HG03460 (cell line): ENCODE measurements around the gene TSPEAR.

Experiments used
- ATAC-seq: cut with Tn5 transposase; IDR thresholded peaks from one replicate; pipeline ENCODE4 v1.9.1; 2021; ENCODE audit not compliant: unreplicated experiment

Gene TSPEAR

DNA sequence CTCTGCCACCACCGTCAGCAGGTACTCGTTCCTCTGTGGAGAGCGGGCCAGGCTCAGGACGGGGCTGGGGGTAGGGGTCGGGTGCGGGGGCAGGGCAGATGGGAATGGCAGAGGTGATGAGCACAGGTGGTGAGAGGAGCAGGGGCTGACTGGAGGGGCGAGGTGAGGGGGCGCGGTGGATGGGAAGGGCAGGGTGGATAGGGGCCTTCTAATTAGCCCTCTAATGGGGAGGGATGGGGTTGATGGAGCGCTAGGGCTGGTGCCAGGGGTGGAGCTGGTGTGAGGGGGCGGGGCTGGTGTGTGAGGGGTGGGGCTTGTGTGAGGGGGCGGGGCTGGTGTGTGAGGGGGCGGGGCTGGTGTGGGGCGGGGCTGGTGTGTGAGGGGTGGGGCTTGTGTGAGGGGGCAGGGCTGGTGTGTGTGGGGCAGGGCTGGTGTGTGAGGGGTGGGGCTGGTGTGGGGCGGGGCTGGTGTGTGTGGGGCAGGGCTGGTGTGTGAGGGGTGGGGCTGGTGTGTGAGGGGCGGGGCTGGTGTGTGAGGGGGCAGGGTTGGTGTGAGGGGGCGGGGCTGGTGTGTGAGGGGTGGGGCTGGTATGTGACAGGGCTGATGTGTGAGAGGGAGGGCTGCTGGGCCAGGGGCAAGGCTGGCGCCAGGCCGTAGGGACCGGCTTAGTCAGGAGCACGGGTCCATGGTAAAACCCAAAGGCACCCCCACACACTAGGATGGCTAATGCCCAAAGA is 177.3 kb downstream of the TSPEAR start:
- ATAC-seq = no peak

DNA sequence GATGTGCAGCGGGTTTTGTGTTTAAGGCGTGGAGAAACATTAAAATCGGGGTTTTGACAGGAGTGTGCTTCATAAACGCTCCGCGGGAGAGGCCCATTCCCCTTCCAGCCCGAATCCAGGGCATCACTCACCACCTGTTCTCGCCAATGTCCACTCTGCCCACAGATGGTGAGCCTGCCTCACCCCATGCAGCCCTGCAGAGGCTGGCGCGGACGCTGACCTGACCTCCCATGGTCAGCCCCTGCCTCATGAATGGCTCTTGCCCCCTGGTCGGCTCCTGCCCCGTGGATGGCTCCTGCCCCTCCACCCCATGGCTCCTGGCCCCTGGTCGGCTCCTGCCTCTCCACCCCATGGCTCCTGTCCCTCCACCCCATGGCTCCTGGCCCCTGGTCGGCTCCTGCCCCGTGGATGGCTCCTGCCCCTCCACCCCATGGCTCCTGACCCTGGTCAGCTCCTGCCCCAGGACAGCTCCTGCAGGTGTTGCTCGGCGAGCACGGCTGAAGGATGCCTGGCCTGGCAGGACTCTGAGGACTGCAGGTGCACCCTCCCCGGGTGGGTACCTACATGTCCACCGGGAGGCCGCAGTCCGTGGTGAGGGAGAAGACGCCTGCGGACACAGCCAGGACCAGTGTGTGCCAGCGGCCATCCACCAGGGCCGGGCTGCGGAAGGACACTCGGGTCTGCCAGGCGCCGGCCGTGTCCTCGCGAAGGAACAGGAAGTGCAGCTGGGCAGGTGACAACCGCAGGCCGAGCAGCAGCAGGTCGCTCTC is 178.1 kb downstream of the TSPEAR start:
- no peak for ATAC-seq

DNA sequence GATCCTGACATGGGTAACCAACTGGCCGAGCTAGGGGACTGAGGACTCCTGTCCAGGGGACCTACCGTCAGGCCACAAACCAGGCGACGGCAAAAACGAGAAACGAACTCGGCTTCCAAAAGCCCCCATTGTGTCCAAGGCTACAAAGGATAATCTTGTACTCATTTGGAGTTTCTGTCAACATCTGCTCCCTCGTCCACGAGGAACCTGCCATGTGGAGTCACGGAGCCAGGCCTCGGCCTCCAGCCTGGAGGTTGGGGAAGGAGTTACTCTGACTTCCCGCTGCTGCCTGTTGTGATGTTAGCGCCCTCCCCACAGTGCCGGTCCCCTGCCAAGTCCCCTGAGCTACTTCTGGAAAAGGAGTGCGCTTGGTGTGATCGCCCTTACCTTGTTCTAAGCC is 178.7 kb downstream of the TSPEAR start:
- no peak for ATAC-seq

DNA sequence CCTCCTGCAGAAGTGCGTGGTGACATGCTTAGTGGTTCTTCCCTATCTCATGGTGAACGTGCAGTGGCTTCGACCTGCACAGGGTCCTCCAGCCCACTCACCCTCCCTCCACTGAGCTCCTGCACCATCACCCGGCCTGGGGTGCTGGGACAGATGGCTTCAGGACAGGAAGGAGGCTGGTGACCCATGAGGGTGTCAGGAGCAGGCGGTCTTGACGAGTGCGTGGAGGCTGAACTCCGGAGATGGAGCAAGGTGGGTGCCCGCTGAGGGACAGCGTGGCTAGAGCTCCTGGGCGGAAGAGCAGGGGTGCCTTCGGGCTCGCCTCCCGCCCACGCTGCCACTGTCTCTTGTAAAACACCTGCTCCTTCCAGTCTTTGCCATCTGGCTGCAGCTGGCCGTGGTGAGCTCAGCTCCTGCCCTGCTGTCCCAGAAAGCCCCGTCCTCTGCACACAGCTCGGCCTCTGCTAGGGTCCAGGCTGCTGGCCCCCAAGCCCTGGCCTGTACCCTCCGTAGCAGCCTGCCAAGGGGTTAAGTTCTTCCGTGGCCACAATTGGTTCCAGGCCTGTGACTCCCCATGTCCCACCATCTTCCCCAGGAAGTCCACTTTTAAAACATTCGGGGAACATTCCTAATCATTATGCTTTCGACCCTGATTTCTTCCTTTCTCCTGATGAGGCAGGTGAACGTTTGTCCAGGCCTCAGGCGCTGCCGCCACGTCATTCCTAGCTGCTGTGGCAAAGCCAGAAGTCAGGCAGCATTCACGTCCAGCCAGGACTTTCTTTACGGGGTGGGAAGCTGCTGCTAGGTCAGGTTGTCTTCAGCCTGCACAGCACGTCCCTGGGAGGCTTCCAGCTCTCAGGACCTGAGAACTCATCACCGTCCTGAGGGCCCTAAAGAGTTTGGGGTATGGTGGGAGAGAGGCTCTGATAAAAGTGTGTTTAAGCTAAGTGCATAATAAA is 179.5 kb downstream of the TSPEAR start:
- no peak for ATAC-seq

DNA sequence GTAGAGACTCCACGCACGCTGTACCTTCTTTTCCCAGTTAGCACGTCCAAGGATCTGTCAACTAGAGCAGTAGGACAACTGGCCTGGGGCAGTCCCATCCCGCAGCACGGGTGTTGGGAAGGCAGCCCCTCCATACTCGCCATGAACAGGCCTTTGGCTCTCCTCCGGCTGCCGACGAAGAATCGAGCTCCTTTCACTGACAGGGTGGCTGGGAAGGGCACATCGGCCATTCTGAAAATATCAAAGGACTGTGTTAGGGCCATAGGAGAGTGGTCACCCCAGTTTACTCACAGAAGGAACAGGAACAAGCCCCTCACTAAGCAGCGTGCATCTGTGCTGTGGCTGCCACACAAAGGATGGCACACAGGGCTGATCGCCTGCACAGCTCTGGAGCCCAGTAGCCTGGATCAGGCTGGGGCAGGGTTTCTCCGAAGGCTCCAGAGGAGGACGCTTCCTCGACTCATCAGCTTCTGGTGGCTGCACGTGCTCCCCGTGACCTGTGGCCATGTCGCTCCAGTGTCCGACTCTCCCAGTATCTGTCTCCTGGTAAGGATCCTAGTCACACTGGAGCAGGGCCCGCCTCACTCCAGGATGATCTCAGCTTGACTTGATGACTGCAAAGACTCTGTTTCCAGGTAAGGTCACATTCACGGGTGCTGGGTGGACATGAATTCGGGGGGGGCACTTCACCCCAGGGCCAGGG is 180.3 kb downstream of the TSPEAR start:
- ATAC-seq = no peak

DNA sequence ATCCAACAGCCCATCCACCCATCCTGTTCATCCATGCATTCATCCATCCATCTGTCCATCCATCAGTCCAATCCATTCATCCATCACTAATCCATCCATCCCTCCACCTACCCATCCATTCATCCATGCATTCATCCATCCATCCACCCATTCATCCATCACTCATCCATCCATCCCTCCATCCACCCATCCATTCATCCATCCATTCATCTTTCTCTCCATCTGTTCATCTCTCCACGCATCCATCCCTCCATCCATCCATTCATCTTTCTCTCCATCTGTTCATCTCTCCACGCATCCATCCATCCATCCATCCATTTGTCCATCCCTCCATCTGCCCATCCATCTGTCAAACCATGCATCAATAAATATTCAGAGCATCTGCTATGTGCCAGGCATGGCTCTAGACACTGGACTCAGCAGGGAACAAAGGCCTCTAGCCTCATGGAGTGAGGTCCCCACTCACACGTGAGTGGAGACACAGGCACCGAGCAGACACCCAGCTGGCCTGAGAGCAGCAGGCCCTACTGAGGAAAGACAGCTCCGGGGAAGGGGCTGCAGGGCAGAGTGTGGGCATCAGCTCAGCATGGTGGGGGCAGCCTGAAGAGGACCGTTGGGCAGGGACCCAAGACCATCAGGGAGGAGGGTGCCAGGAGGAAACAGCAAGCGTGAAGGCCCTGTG is 181.0 kb downstream of the TSPEAR start:
- no peak for ATAC-seq

DNA sequence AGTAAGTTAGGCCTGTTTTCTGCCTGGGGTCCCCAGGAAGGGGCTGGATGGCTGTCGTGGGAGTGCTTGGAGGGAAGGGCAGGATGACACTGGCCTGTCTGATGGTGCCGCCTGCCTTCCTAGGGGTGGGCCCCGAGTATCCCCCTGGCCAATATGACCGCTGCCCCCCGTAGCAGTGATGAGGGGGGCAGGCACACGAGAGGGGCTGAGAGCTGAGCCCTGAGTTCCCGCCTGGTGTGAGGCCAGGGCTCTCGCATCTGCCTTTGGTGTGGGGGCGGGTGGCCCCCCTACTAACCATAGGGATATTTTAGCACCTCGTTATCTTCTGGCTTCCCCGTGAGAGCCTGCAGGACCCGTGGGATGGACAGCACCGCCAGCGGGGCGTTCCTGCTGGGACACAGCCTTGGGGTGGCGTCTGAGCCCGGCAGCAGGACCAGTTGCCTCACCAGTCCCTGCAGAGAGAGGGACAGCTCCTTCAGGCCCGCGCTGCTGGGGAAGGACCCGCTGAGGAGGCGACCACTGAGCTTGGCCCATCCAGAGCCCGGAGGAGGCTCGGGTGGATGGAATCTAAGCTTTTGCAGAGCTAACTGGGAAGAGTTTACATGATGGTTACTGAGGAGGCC is 181.8 kb downstream of the TSPEAR start:
- no peak for ATAC-seq

DNA sequence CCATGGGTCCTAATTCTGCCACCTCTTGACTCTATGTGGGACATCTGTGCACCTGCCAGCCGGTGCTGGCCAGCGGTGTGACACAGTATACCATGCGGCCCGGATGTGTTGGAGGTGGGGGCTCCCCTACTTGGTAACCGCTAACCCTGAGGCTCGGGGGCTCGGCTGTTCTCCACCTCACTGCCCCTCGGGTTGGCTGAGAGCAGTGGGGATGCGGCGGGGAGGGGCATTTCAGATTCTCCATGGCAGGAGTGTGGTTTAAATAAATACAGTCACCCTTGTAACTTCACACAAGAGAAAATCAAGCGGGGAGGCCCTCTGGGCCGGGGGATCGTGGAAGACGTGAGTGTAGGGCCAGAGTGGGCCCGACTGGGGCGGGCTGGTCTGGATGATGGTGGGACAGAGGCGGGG is 182.4 kb downstream of the TSPEAR start:
- ATAC-seq = no peak

DNA sequence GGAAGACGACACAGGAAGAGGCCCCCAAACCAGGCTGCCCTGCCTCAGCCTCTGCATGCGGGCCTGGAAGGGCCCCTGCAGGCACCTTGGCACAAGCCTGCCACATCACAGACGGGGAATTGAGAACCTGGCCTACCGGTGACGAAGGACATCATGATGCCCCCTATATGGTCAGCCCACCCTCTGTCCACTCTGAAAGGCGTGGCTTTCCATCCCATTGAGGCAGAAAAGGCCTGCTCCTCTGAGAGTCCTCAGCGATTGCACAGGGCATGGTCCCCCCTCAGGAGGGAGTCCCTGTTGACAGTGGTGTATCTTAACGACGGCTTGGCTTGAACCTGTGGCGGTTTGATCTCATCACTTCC is 182.8 kb downstream of the TSPEAR start:
- ATAC-seq = no peak

DNA sequence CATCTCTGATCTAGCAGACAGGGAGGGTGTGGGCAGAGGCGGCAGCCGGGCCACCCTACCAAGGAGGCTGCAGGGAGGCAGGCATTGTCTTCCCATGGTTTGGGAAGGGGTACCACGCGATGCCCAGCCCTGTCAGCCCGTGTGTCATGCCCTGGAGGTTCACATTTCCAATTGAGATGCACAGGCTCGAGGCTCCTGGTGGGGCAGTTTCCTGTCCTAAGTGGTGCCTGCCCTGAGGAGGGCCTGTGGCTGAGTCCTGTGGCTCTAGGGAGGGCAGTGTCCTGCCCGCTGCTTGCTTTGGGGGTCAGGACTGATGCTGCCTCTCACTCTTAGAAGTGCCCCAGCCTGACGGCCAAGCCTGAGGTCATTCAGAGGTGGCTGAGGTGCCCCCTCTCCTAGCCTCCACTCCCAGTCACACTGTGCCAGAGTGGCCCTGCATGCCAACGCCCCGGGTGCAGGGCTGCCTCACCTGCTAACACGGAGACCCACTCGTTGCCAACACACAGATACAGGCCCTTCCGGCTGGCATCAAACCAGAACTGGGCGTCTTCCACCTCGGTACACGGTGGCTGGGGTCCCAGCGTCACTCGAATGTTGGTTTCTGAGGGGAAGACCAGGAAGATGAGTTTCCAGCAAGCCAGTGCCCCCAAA is 183.3 kb downstream of the TSPEAR start:
- ATAC-seq = no peak

DNA sequence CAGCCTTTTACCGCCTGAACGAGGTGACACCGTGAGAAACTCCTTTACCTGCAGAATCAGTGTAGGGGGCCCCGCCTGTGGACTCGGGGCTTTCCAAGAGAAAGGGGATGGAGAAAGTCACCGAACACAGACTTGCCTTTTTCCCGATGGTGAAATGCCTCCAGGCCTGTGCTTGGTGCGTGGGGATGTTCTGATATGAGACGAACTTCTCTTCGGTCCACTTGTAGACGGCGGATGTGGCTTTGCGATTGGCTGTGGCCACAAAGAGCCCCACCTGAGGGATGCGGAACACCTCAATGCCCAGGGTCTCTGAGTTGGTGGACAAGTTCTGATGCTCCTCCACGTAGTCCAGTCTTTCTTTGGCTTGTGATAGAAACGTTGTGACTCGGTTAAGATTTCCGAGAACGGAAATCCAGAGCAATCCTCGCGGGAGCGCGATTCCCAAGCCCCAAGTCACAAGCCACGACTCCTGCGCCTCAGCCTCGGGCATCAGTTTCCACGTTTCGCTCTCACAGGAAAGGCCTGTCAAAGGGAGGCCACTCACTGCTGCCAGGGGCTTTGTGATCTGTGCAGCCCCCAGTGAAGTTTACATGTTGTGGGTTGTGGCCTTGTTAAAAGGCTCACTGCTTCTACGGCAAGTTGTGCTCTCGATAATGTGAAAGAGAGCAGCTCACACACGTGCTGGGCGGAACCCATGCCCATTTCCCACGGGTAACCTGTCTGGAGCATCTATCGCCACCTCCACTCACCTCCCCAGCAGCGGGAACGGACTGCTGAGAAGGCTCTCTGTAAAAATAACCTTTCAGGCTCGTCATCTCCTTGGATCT is 184.0 kb downstream of the TSPEAR start:
- no peak for ATAC-seq

DNA sequence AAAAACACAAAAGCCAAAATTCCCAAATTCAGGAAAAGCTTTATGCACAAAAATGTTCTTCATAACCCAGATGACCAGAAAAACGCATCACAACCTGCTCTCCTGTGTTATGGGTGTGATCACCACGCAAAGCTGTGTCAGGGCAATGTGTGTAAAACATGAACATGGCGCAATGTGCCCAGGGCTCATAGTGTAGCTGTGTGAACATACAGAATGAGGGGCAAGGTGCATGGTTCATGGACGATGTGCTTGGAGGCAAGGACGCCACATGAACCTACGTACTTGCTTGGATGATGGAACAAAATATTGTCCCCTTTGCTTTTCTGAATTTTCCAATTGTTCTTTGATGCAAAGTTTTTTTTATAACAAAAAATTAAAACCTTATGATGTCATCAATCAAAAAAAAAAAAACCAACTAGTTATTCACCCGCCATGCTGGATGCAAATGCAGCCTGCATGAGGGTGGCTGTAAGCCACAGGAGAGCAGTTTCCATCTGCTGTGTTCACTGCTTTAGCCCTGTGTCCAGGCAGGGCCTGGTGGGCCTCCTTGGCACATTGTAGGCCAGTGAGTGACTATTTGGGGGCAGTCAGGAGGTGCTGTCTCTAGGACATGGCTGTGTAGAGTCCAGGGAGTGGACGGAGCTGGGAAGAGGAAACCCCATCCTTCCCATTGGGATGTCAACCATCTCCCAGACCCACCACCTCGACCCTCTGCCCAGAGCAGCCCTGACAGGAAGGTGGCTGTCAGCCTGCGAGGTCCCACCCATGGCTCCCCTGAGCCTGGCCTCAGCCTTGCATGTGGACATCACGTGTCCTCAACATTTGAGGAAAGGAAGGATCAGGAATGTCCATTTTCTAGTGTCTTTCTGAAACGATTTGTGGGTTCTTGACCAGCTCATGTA is 185.0 kb downstream of the TSPEAR start:
- no peak for ATAC-seq

DNA sequence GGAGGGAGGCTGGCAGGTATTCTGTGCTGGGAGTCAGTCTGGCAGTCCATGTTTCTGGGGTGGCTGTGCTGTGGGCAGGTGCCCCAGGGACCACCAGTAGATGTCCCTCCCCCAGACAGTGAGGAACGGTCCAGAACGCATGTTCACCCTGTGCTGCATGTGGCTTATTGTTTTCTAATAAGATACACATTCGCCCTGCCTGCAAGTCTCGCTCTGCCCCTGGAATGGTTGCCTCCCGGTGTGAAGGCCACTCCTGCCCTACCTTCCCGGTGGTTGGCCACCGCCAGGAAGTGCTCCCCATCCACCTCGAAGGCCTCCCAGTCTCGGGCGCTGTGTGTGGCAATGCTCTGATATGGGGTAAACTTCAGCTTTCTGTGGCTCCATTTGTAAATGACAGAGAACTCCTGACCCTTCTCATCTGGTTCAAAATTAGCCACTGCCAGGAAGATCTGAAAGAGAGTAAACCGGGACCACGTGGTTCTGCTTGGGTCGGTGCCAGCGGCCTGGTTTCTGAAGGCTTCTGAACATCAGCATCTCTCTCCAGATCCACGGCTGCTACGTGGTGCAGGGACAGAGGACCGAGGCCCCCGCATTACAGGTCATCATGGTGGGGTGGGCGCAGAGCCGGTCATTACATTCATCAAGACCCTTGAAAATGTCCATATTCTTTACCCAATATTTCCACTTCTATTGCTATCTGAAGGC is 185.8 kb downstream of the TSPEAR start:
- ATAC-seq = no peak

DNA sequence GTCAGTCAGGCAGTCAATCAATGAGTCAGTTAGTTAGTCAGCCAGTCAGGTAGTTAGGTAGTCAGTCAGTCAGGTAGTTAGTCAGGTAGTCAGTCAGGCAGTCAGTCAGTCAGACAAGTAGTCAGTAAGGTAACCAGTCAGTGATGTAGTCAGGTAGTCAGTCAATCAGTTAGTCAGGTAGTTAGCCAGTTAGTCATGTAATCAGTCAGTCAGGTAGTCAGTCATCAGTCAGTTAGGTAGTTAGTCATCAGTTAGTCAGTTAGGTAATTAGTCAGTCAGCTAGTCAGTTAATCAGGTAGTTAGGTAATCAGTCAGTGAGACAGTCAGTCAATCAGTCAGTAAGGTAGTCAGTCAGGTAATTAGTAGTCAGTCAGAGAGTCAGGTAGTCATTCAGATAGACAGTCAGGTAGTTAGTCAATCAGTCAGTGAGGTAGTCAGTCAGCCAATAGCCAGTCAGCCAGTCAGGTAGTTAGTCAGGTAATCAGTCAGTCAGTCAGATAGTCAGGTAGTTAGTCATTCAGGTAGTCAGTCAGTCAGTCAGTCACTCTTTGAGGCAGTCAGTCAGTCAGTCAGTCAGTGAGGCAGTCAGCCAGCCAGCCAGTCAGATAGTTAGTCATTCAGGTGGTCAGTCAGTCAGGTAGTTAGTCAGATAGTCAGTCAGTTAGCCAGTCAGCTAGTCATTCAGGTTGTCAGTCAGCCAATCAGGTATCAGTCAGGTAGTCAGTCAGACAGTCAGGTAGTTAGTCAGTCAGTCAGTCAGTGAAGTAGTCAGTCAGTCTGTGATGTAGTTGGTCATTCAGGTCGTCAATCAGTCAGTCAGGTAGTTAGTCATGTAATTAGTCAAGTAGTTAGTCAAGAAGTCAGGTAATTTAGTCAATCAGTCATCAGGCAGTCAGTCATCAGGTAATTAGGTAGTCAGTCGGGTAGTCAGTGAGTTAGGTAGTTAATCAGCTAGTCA is 186.7 kb downstream of the TSPEAR start:
- no peak for ATAC-seq

DNA sequence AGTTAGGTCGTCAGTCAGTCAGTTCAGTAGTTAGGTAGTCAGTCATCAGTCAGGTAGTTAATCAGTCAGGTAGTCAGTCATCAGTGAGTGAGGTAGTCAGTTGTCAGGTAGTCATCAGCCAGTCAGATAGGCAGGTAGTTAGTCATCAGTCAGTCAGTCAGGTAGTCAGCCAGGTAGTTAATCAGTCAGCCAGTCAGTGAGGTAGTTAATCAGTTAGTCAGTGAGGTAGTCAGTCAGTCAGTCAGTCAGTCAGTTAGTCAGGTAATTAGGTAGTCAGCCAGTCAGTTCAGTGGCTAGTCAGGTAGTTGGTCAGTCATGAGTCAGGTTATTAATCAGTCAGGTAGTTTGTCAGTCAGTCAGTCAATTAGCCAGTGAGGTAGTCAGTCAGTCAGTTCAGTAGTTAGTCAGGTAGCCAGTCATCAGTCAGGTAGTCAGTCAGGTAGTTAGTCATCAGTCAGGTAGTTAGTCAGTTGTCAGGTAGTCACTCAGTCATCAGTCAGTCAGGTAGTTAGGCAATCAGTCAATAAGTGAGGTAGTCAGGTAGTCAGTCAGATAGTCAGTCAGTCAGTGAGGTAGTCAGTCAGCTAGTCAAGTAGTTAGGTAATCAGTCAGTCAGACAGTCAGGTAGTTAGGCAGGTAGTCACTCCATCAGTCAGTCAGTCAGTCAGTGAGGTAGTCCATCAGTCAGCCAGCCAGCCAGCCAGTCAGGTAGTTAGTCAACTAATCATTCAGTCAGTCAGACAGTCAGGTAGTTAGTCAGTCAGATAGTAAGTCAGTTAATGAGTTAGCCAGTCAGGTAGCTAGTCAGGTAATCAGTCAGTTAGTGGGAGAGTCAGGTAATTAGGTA is 187.6 kb downstream of the TSPEAR start:
- ATAC-seq = no peak
